ENCODE data around the gene TP53RK. TPM values are rescaled to one million over a fixed set of nuclear protein-coding genes. Genes with fewer than 3 reads are reported as not detected.

TP53RK gene
- total and polyA plus RNA-seq, 2 of the 13 experiments (the other 11 are each of a cell fraction or from before 2014, with no cell fraction given) = 12.9 to 25.5 TPM

DNA sequence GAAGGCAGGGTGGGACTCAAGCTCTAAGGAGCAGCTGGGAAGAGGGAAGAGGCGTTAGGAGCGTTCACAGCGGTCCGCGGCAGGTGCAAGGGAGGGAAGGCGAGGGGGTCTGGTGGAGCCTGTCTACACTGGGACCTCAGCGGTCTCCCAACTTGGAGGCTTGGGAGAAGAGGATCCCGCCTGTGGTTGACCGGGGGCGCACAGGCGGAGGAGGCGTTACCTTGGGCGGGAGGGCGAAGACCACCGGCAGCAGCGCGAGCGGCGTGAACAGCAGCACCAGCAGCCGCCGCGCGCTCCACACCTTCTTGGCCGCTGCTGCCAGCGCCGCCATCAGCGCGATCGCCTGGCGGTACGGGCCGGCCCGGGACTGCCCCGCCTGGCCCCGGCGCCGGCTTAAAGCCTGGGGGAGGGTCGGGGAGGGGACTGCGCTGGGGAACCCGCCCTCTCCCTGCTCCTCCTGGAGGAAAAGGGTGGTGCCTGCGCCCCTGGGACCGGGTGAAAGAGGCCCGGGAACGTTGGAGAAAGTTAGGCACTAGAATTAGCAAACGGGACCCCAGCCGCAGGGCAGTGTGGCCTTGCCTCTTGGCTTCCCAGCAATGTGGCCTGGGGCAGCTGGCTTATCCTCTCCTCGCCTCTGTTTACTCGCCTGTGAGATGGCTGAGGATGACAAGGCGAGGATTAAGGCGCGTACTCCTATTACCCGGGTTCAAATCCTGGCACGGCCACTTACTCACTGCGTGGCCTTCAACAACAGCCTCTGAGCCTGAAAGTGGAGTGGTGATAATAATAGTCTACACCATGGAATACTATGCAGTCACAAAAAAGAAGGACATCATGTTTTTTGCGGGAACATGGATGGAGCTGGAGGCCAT lies 37.9 kb downstream of the TP53RK start, which contains the start of gene SLC13A3 (continued):
- TF ChIP-seq ZNF776 (CRISPR knock-in tag; IDR thresholded peaks at IDR 0.05) (peak; percentile 95), ZNF501 (CRISPR knock-in tag; IDR thresholded peaks at IDR 0.05) (peak; percentile 67), ZNF274 (CRISPR knock-in tag; IDR thresholded peaks at IDR 0.05) (peak; percentile 91), ZNF83 (CRISPR knock-in tag; IDR thresholded peaks at IDR 0.05; ENCODE audit: borderline replicate concordance) (peak; percentile 94), RBFOX2 (IDR thresholded peaks at IDR 0.05; ENCODE audit: low read depth, low read length) (peak; percentile 100), ZNF354B (CRISPR knock-in tag; IDR thresholded peaks at IDR 0.05) (peak; percentile 96; the same call in 1 of the 2 replicates), HIVEP1 (CRISPR knock-in tag; IDR thresholded peaks at IDR 0.05) (peak; percentile 40), KDM5B (CRISPR knock-in tag; IDR thresholded peaks at IDR 0.05; ENCODE audit: borderline replicate concordance) (peak; percentile 92; the same call in 1 of the 2 replicates), ZNF766 (CRISPR knock-in tag; IDR thresholded peaks at IDR 0.05; ENCODE audit: borderline replicate concordance) (peak; percentile 13; the same call in 1 of the 2 replicates), SALL1 (CRISPR knock-in tag; IDR thresholded peaks at IDR 0.05) (peak; percentile 61), SRSF4 (IDR thresholded peaks at IDR 0.05; ENCODE audit: low read depth, low read length, poor library complexity, severe bottlenecking) (no peak), ZNF205 (CRISPR knock-in tag; IDR thresholded peaks at IDR 0.05) (peak; percentile 68), ARNT2 (CRISPR knock-in tag; IDR thresholded peaks at IDR 0.05; ENCODE audit: low read depth) (peak; percentile 92)
- TF ChIP-seq, protein P1, sequence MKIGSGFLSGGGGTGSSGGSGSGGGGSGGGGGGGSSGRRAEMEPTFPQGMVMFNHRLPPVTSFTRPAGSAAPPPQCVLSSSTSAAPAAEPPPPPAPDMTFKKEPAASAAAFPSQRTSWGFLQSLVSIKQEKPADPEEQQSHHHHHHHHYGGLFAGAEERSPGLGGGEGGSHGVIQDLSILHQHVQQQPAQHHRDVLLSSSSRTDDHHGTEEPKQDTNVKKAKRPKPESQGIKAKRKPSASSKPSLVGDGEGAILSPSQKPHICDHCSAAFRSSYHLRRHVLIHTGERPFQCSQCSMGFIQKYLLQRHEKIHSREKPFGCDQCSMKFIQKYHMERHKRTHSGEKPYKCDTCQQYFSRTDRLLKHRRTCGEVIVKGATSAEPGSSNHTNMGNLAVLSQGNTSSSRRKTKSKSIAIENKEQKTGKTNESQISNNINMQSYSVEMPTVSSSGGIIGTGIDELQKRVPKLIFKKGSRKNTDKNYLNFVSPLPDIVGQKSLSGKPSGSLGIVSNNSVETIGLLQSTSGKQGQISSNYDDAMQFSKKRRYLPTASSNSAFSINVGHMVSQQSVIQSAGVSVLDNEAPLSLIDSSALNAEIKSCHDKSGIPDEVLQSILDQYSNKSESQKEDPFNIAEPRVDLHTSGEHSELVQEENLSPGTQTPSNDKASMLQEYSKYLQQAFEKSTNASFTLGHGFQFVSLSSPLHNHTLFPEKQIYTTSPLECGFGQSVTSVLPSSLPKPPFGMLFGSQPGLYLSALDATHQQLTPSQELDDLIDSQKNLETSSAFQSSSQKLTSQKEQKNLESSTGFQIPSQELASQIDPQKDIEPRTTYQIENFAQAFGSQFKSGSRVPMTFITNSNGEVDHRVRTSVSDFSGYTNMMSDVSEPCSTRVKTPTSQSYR (CRISPR knock-in tag; IDR thresholded peaks at IDR 0.05; ENCODE audit: borderline replicate concordance) = peak; percentile 77; the same call in 1 of the 2 replicates
- TF ChIP-seq, protein P2, sequence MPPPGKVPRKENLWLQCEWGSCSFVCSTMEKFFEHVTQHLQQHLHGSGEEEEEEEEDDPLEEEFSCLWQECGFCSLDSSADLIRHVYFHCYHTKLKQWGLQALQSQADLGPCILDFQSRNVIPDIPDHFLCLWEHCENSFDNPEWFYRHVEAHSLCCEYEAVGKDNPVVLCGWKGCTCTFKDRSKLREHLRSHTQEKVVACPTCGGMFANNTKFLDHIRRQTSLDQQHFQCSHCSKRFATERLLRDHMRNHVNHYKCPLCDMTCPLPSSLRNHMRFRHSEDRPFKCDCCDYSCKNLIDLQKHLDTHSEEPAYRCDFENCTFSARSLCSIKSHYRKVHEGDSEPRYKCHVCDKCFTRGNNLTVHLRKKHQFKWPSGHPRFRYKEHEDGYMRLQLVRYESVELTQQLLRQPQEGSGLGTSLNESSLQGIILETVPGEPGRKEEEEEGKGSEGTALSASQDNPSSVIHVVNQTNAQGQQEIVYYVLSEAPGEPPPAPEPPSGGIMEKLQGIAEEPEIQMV (CRISPR knock-in tag; IDR thresholded peaks at IDR 0.05; ENCODE audit: low read depth) = peak; percentile 100
- TF ChIP-seq, protein P3, sequence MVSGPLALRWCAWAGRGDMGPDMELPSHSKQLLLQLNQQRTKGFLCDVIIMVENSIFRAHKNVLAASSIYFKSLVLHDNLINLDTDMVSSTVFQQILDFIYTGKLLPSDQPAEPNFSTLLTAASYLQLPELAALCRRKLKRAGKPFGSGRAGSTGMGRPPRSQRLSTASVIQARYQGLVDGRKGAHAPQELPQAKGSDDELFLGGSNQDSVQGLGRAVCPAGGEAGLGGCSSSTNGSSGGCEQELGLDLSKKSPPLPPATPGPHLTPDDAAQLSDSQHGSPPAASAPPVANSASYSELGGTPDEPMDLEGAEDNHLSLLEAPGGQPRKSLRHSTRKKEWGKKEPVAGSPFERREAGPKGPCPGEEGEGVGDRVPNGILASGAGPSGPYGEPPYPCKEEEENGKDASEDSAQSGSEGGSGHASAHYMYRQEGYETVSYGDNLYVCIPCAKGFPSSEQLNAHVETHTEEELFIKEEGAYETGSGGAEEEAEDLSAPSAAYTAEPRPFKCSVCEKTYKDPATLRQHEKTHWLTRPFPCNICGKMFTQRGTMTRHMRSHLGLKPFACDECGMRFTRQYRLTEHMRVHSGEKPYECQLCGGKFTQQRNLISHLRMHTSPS (CRISPR knock-in tag; IDR thresholded peaks at IDR 0.05; ENCODE audit: low read depth) = no peak; the same call in 1 of the 2 replicates
- TF ChIP-seq, protein P4, sequence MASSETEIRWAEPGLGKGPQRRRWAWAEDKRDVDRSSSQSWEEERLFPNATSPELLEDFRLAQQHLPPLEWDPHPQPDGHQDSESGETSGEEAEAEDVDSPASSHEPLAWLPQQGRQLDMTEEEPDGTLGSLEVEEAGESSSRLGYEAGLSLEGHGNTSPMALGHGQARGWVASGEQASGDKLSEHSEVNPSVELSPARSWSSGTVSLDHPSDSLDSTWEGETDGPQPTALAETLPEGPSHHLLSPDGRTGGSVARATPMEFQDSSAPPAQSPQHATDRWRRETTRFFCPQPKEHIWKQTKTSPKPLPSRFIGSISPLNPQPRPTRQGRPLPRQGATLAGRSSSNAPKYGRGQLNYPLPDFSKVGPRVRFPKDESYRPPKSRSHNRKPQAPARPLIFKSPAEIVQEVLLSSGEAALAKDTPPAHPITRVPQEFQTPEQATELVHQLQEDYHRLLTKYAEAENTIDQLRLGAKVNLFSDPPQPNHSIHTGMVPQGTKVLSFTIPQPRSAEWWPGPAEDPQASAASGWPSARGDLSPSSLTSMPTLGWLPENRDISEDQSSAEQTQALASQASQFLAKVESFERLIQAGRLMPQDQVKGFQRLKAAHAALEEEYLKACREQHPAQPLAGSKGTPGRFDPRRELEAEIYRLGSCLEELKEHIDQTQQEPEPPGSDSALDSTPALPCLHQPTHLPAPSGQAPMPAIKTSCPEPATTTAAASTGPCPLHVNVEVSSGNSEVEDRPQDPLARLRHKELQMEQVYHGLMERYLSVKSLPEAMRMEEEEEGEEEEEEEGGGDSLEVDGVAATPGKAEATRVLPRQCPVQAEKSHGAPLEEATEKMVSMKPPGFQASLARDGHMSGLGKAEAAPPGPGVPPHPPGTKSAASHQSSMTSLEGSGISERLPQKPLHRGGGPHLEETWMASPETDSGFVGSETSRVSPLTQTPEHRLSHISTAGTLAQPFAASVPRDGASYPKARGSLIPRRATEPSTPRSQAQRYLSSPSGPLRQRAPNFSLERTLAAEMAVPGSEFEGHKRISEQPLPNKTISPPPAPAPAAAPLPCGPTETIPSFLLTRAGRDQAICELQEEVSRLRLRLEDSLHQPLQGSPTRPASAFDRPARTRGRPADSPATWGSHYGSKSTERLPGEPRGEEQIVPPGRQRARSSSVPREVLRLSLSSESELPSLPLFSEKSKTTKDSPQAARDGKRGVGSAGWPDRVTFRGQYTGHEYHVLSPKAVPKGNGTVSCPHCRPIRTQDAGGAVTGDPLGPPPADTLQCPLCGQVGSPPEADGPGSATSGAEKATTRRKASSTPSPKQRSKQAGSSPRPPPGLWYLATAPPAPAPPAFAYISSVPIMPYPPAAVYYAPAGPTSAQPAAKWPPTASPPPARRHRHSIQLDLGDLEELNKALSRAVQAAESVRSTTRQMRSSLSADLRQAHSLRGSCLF (CRISPR knock-in tag; IDR thresholded peaks at IDR 0.05; ENCODE audit: borderline replicate concordance) = no peak; the same call in 1 of the 2 replicates

All from HepG2 (cell line).